Measurements from ENCODE around the gene PTCD2. TPM values are rescaled to one million over a fixed set of nuclear protein-coding genes. Genes with fewer than 3 reads are reported as not detected.

Gene PTCD2
- total and polyA plus RNA-seq, 9 of the 15 experiments (the other 6 are each of a cell fraction or from before 2014, with no cell fraction given) = 11.9 to 28.5 (median 18.6) TPM

- intact Hi-C loops (cut with micrococcal nuclease) (loop anchor here (5.0 kb wide), 3 partner anchors 38 to 78 kb away; no protein-coding TSS in a partner anchor), in situ Hi-C loops (cut with MboI) (loop anchor here (25.0 kb wide), 1 partner anchor 518 kb away; no protein-coding TSS in a partner anchor)
- BruUV-seq (replicated peaks) = no TSS peak
- H2AFZ ChIP-seq (ENCODE audit: low read depth, low read length) = no peak overlapping the region
- CTCF ChIA-PET (ENCODE audit: low intra/inter-chr PET ratio) = no interaction called here
- H3K27me3 ChIP-seq (ENCODE audit: control insufficient read depth in 2 of 2, insufficient read depth in 2 of 2, low read length in 2 of 2) = no peaks in the 10 kb centered on the region
- 45% methylated on average over 2 of the region's 2 CpGs for WGBS (ENCODE audit: insufficient coverage, low coverage, missing lambda C conversion rate)
- DNase-seq (ENCODE audit: extremely low read depth in 1 of 4, low spot score in 3 of 4) (peak in 2 of 4 experiments; percentile 24 to 42), ATAC-seq (no peak), FAIRE-seq (peak; percentile 74)
- no peaks in the 10 kb centered on the region for H3K9me3 ChIP-seq (replicated peaks; ENCODE audit: control insufficient read depth, insufficient read depth, low read depth, low read length)
- H3K9me1 ChIP-seq (ENCODE audit: control insufficient read depth, insufficient read depth, low read length) = no peaks in the 10 kb centered on the region
- no peak overlapping the region for H3K4me3 ChIP-seq
- POLR2A ChIA-PET = interaction anchor here (0.8 to 2.5 kb wide), 5 partner anchors 13 to 25 kb away, joined by 4 to 8 read pairs (median 6); partner anchors contain the start of genes MRPS27 and PTCD2
- H4K20me1 ChIP-seq (replicated peaks; ENCODE audit: control insufficient read depth, insufficient read depth, low read length) = no peaks in the 10 kb centered on the region
- peak overlapping the region; percentile 14 for H3K4me2 ChIP-seq (ENCODE audit: insufficient read depth, low read length)
- peaks cover 25 to 34% of the 10 kb centered on the region in 2 experiments for H3K4me1 ChIP-seq (replicated peaks in 1 of 2; ENCODE audit: control insufficient read depth in 2 of 2, insufficient read depth in 2 of 2, low read length in 2 of 2)
- H3K79me2 ChIP-seq (ENCODE audit: control insufficient read depth, insufficient read depth, low read length) = peaks cover 87% of the 10 kb centered on the region
- H3K9ac ChIP-seq (ENCODE audit: insufficient read depth in 1 of 2, low read depth in 2 of 2, low read length in 2 of 2) = peak overlapping the region in 1 of 2 experiments; percentile 46; a peak in 2 of 4 replicates
- peaks cover 45% of the 10 kb centered on the region for H3K36me3 ChIP-seq (ENCODE audit: control insufficient read depth, insufficient read depth, low read length)
- H3K27ac ChIP-seq (ENCODE audit: extremely low read depth, low read depth, low read length) = peak overlapping the region; percentile 44
- TF ChIP-seq TAF1 (IDR thresholded peaks at IDR 0.05; ENCODE audit: control insufficient read depth, extremely low read depth, insufficient read depth, low read length, severe bottlenecking) = no peak
- TF ChIP-seq HMBOX1 (IDR thresholded peaks at IDR 0.05) = peak; percentile 63; the same call in 1 of the 2 replicates
- peak; percentile 58 for TF ChIP-seq MAFF (IDR thresholded peaks at IDR 0.05; ENCODE audit: low read length)
- no peak for TF ChIP-seq PRPF4 (IDR thresholded peaks at IDR 0.05; ENCODE audit: insufficient read depth, low read depth, low read length, poor library complexity, severe bottlenecking)
- peak in 1 of 2 experiments; percentile 29; a peak in 1 of 4 replicates for TF ChIP-seq HDAC1 (IDR thresholded peaks at IDR 0.05)
- no peak for TF ChIP-seq ZNF644 (tag; IDR thresholded peaks at IDR 0.05; ENCODE audit: low read depth)
- no peak for TF ChIP-seq HDAC3 (IDR thresholded peaks at IDR 0.05; ENCODE audit: borderline replicate concordance, partially characterized antibody)
- TF ChIP-seq HINFP (tag; conservative IDR thresholded peaks at IDR 0.05; ENCODE audit: low read depth) = peak; percentile 62
- TF ChIP-seq NFE2L1 (tag; IDR thresholded peaks at IDR 0.05; ENCODE audit: borderline replicate concordance, low read depth) = peak; percentile 30; the same call in 1 of the 2 replicates
- no peak for TF ChIP-seq YY1 (IDR thresholded peaks at IDR 0.05; ENCODE audit: borderline replicate concordance in 1 of 3, control insufficient read depth in 1 of 3, extremely low read depth in 1 of 3, insufficient read depth in 3 of 3, insufficient read length in 1 of 3, insufficient replicate concordance in 2 of 3, low read depth in 1 of 3, low read length in 2 of 3)
- 0 out of 2 replicates have a peak, but pooled peaks have one; percentile 4 for TF ChIP-seq SOX6 (IDR thresholded peaks at IDR 0.05)
- no peak for TF ChIP-seq NR2C2 (CRISPR knock-in tag; IDR thresholded peaks at IDR 0.05)
- peak; percentile 32; the same call in 1 of the 2 replicates for TF ChIP-seq NR2C2 (tag; IDR thresholded peaks at IDR 0.05)
- TF ChIP-seq TAF9B (IDR thresholded peaks at IDR 0.05; ENCODE audit: partially characterized antibody) = peak; percentile 9
- TF ChIP-seq ETV6 (IDR thresholded peaks at IDR 0.05; ENCODE audit: borderline replicate concordance in 1 of 2, low read depth in 2 of 2, low read length in 1 of 2) = no peak
- no peak for TF ChIP-seq ETV6 (CRISPR knock-in tag; IDR thresholded peaks at IDR 0.05; ENCODE audit: borderline replicate concordance)
- TF ChIP-seq SRSF9 (IDR thresholded peaks at IDR 0.05; ENCODE audit: borderline replicate concordance, low read depth, low read length) = no peak
These were observed 14.7 kb upstream of the PTCD2 start for GRCh38 chr5:72305194-72306142.
